Iris pigment epithelial cell (primary cell): ENCODE results near the gene ARRDC5.
"Not testable (repeated sequence)": the region's sequence is repeated elsewhere in the genome, so short reads cannot be mapped to it uniquely, and the experiment has no call there.

ENCODE experiments used
- DNase-seq: peaks from one replicate; pipeline ENCODE4 v3.0.0-alpha.2; 2011; ENCODE audit warnings: low read depth

ARRDC5 gene

GRCh38 chr19:4902796-4903195 is at the start of gene ARRDC5:
Gene ARRDC5, minus strand, starts transcription at chr19:4902896. Its CDS starts 71 bp downstream, at chr19:4902825.
- DNase-seq, result no peak

GRCh38 chr19:4951656-4952055 is 49.0 kb upstream of the ARRDC5 start:
- DNase-seq, result no peak

GRCh38 chr19:4950650-4951049 is 48.0 kb upstream of the ARRDC5 start:
- DNase-seq, result not testable (repeated sequence)

- DNase-seq, result not testable (repeated sequence)
These were observed 39.0 kb upstream of the ARRDC5 start for GRCh38 chr19:4941638-4942169.

GRCh38 chr19:4939466-4939865 is 36.8 kb upstream of the ARRDC5 start:
- DNase-seq, result no peak

GRCh38 chr19:4938461-4938860 is 35.8 kb upstream of the ARRDC5 start:
- not testable (repeated sequence) for DNase-seq

- no peak for DNase-seq
These were observed 34.4 kb upstream of the ARRDC5 start for GRCh38 chr19:4937060-4937459.

GRCh38 chr19:4935444-4935843 is 32.7 kb upstream of the ARRDC5 start:
- no peak for DNase-seq

GRCh38 chr19:4933528-4933927 is 30.8 kb upstream of the ARRDC5 start:
- peak; percentile 27 for DNase-seq

GRCh38 chr19:4932711-4933110 is 30.0 kb upstream of the ARRDC5 start:
- DNase-seq, result no peak

GRCh38 chr19:4930664-4931063 is 28.0 kb upstream of the ARRDC5 start:
- DNase-seq, result no peak

- DNase-seq, result peak; percentile 77
These were observed 26.5 kb upstream of the ARRDC5 start for GRCh38 chr19:4929186-4929585.

GRCh38 chr19:4923276-4923747 is 20.6 kb upstream of the ARRDC5 start:
- no peak for DNase-seq

- DNase-seq, result no peak
These were observed 20.0 kb upstream of the ARRDC5 start for GRCh38 chr19:4922530-4923275.

- DNase-seq, result no peak
These were observed 13.8 kb upstream of the ARRDC5 start for GRCh38 chr19:4916292-4917082.

GRCh38 chr19:4914736-4915501 is 12.2 kb upstream of the ARRDC5 start:
- peak; percentile 88 for DNase-seq

GRCh38 chr19:4913996-4914735 is 11.5 kb upstream of the ARRDC5 start:
- DNase-seq, result peak; percentile 20

- peak; percentile 100 for DNase-seq
These were observed 9.3 kb upstream of the ARRDC5 start for GRCh38 chr19:4911786-4912672.

GRCh38 chr19:4911314-4911713 is 8.6 kb upstream of the ARRDC5 start:
- DNase-seq, result peak; percentile 42

GRCh38 chr19:4910594-4911281 is 8.0 kb upstream of the ARRDC5 start:
- peak; percentile 75 for DNase-seq
